ENCODE data around the gene CNPPD1.
A peak's percentile ranks its signal among the peaks of the same experiment; 100 is the strongest.

The CNPPD1 gene

GRCh38 chr2:219165058-219165911 lies 11.4 kb downstream of the CNPPD1 start:
- Histone ChIP-seq H3K9ac (no peak overlapping the region), H2AFZ (no peak overlapping the region), H3K36me3 (ENCODE audit: control insufficient read depth, insufficient read depth, low read length) (no peaks in the 10 kb centered on the region), H3K4me1 (peaks cover 3% of the 10 kb centered on the region), H3K27me3 (ENCODE audit: control insufficient read depth, insufficient read depth, low read length) (no peaks in the 10 kb centered on the region), H3K4me2 (ENCODE audit: low read length) (no peak overlapping the region), H3K79me2 (no peaks in the 10 kb centered on the region), H3K9me3 (ENCODE audit: control insufficient read depth, low read length) (no peaks in the 10 kb centered on the region), H3K27ac (no peak overlapping the region), H3K4me3 (ENCODE audit: low read depth, low read length) (no peak overlapping the region)
- TF ChIP-seq CTCF (IDR thresholded peaks at IDR 0.05): no peak

- Histone ChIP-seq H3K4me2 (ENCODE audit: low read length) (no peak overlapping the region), H3K27ac (no peak overlapping the region), H3K36me3 (ENCODE audit: control insufficient read depth, insufficient read depth, low read length) (no peaks in the 10 kb centered on the region), H2AFZ (no peak overlapping the region), H3K4me1 (peaks cover 5% of the 10 kb centered on the region), H3K4me3 (ENCODE audit: low read depth, low read length) (no peak overlapping the region), H3K9me3 (ENCODE audit: control insufficient read depth, low read length) (no peaks in the 10 kb centered on the region), H3K27me3 (ENCODE audit: control insufficient read depth, insufficient read depth, low read length) (no peaks in the 10 kb centered on the region), H3K9ac (no peak overlapping the region), H3K79me2 (no peaks in the 10 kb centered on the region)
- TF ChIP-seq CTCF (IDR thresholded peaks at IDR 0.05): no peak
Observed at GRCh38 chr2:219163156-219163555, 13.6 kb downstream of the CNPPD1 start.

GRCh38 chr2:219161097-219161496 lies 15.6 kb downstream of the CNPPD1 start:
- H2AFZ ChIP-seq: peak overlapping the region; percentile 90
- H3K9ac ChIP-seq: no peak overlapping the region
- H3K4me1 ChIP-seq: peaks cover 5% of the 10 kb centered on the region
- H3K4me3 ChIP-seq (ENCODE audit: low read depth, low read length): peak overlapping the region; percentile 64
- H3K36me3 ChIP-seq (ENCODE audit: control insufficient read depth, insufficient read depth, low read length): no peaks in the 10 kb centered on the region
- no peak for TF ChIP-seq CTCF (IDR thresholded peaks at IDR 0.05)
- no peaks in the 10 kb centered on the region for H3K9me3 ChIP-seq (ENCODE audit: control insufficient read depth, low read length)
- no peaks in the 10 kb centered on the region for H3K79me2 ChIP-seq
- H3K4me2 ChIP-seq (ENCODE audit: low read length): peak overlapping the region; percentile 88
- H3K27ac ChIP-seq: no peak overlapping the region
- no peaks in the 10 kb centered on the region for H3K27me3 ChIP-seq (ENCODE audit: control insufficient read depth, insufficient read depth, low read length)

GRCh38 chr2:219160186-219161017 lies 16.3 kb downstream of the CNPPD1 start, which contains the start of gene NHEJ1:
NHEJ1 (minus strand) TSS chr2:219160815; CDS start chr2:219158362, 2,453 bp downstream.
- H3K9me3 ChIP-seq (ENCODE audit: control insufficient read depth, low read length): no peaks in the 10 kb centered on the region
- no peaks in the 10 kb centered on the region for H3K27me3 ChIP-seq (ENCODE audit: control insufficient read depth, insufficient read depth, low read length)
- H3K79me2 ChIP-seq: no peaks in the 10 kb centered on the region
- H3K27ac ChIP-seq: peak within 1 kb of the TSS; percentile 81
- H3K4me3 ChIP-seq (ENCODE audit: low read depth, low read length): peak within 1 kb of the TSS; percentile 64
- no peak within 1 kb of the TSS for H3K9ac ChIP-seq
- peak within 1 kb of the TSS; percentile 90 for H2AFZ ChIP-seq
- H3K36me3 ChIP-seq (ENCODE audit: control insufficient read depth, insufficient read depth, low read length): no peaks in the 10 kb centered on the region
- H3K4me2 ChIP-seq (ENCODE audit: low read length): peak within 1 kb of the TSS; percentile 88
- H3K4me1 ChIP-seq: peaks cover 5% of the 10 kb centered on the region
- TF ChIP-seq CTCF (IDR thresholded peaks at IDR 0.05): peak; percentile 100

Data from parathyroid adenoma (tissue), 2 donors.